ENCODE data around the gene TCF7L1. TPM values are rescaled to one million over a fixed set of nuclear protein-coding genes. Genes with fewer than 3 reads are reported as not detected.
A peak's percentile ranks its signal among the peaks of the same experiment; 100 is the strongest.

Gene TCF7L1
- total RNA-seq, 4 donors from 2014 or later: 0.75 to 2.9 (median 1.1) TPM

GRCh38 chr2:85266146-85267041, 133.2 kb downstream of the TCF7L1 start:
- H3K4me3 ChIP-seq: no peak overlapping the region
- H3K27ac ChIP-seq: no peak overlapping the region
- peak; percentile 87 for DNase-seq
- WGBS, 2 donors (ENCODE audit: low coverage in 1 of 2): 34 to 48% methylated on average over 3 to 7 of the region's 7 CpGs
- no peaks in the 10 kb centered on the region for H3K9me3 ChIP-seq
- peaks cover 0 to 21% (median 11%) of the 10 kb centered on the region in 4 donors for H3K4me1 ChIP-seq
- TF ChIP-seq CTCF (IDR thresholded peaks at IDR 0.05): peak; percentile 80 to 96 (median 87)
- TF ChIP-seq EP300 (IDR thresholded peaks at IDR 0.05; ENCODE audit: low read depth): no peak
- intact Hi-C loops (cut with DNase I; ENCODE audit: low total_unique reads): no loop called here
- H3K27me3 ChIP-seq: no peaks in the 10 kb centered on the region
- no peaks in the 10 kb centered on the region for H3K36me3 ChIP-seq
- in situ Hi-C loops (cut with MboI; ENCODE audit: low pct_ligation_motif_present in 1 of 4, low pct_unique_long_range_greater_than_20kb in 1 of 4, low sequenced_read_pairs in 3 of 4): no loop called here

GRCh38 chr2:85269959-85270358, 136.8 kb downstream of the TCF7L1 start:
- Histone ChIP-seq H3K36me3 (no peaks in the 10 kb centered on the region), H3K9me3 (no peaks in the 10 kb centered on the region), H3K27ac (peak overlapping the region in 3 of 4 donors; percentile 61 to 72 (median 70)), H3K4me3 (no peak overlapping the region), H3K4me1 (peaks cover 4 to 36% (median 20%) of the 10 kb centered on the region in 4 donors), H3K27me3 (no peaks in the 10 kb centered on the region)
- WGBS, 2 donors (ENCODE audit: low coverage in 1 of 2): 28 to 33% methylated on average over 1 to 6 of the region's 6 CpGs
- TF ChIP-seq POLR2AphosphoS5 (IDR thresholded peaks at IDR 0.05): no peak
- TF ChIP-seq CTCF (IDR thresholded peaks at IDR 0.05): no peak
- TF ChIP-seq POLR2A (IDR thresholded peaks at IDR 0.05): no peak
- no peak for TF ChIP-seq EP300 (IDR thresholded peaks at IDR 0.05; ENCODE audit: low read depth)
- DNase-seq: no peak
- in situ Hi-C loops (cut with MboI; ENCODE audit: low pct_ligation_motif_present in 1 of 4, low pct_unique_long_range_greater_than_20kb in 1 of 4, low sequenced_read_pairs in 3 of 4) (no loop called here), intact Hi-C loops (cut with DNase I; ENCODE audit: low total_unique reads) (no loop called here)

- intact Hi-C loops (cut with DNase I; ENCODE audit: low total_unique reads): no loop called here
- DNase-seq: peak; percentile 23
- Histone ChIP-seq H3K36me3 (no peaks in the 10 kb centered on the region), H3K9me3 (no peaks in the 10 kb centered on the region), H3K4me1 (peaks cover 4 to 43% (median 20%) of the 10 kb centered on the region in 4 donors), H3K27me3 (no peaks in the 10 kb centered on the region), H3K27ac (peak overlapping the region in 1 of 4 donors; percentile 51), H3K4me3 (no peak overlapping the region)
- in situ Hi-C loops (cut with MboI; ENCODE audit: low pct_ligation_motif_present in 1 of 4, low pct_unique_long_range_greater_than_20kb in 1 of 4, low sequenced_read_pairs in 3 of 4): no loop called here
- TF ChIP-seq POLR2A (IDR thresholded peaks at IDR 0.05) (no peak), POLR2AphosphoS5 (IDR thresholded peaks at IDR 0.05) (no peak), CTCF (IDR thresholded peaks at IDR 0.05) (no peak), EP300 (IDR thresholded peaks at IDR 0.05; ENCODE audit: low read depth) (no peak)
- 65 to 77% methylated on average over 4 to 6 of the region's 6 CpGs for WGBS, 2 donors (ENCODE audit: low coverage in 1 of 2)
Measured at GRCh38 chr2:85272357-85272756, 139.2 kb downstream of the TCF7L1 start.

GRCh38 chr2:85273738-85274731, 140.8 kb downstream of the TCF7L1 start:
- Histone ChIP-seq H3K36me3 (no peaks in the 10 kb centered on the region), H3K4me3 (no peak overlapping the region), H3K27me3 (no peaks in the 10 kb centered on the region), H3K27ac (peak overlapping the region in 2 of 4 donors; percentile 15 to 70), H3K4me1 (peaks cover 4 to 56% (median 26%) of the 10 kb centered on the region in 4 donors), H3K9me3 (no peaks in the 10 kb centered on the region)
- intact Hi-C loops (cut with DNase I; ENCODE audit: low total_unique reads) (no loop called here), in situ Hi-C loops (cut with MboI; ENCODE audit: low pct_ligation_motif_present in 1 of 4, low pct_unique_long_range_greater_than_20kb in 1 of 4, low sequenced_read_pairs in 3 of 4) (no loop called here)
- WGBS, 2 donors (ENCODE audit: low coverage in 1 of 2): 58% methylated on average over 21 of the region's 21 CpGs; no CpG with 5 or more reads in 1 of the 2 donors
- TF ChIP-seq POLR2AphosphoS5 (IDR thresholded peaks at IDR 0.05) (peak in 2 of 3 donors; percentile 33 to 42), POLR2A (IDR thresholded peaks at IDR 0.05) (no peak)
- DNase-seq: peak; percentile 26
